T-helper 1 cell treated with Interleukin-12 subunit alpha and Interleukin-12 subunit beta and Interleukin-4 antibody, amounts not matched to agents 30 ng/mL and 1 ng/mL, for 36 hours (primary cell): ENCODE measurements around the gene ITGA11. TPM values are rescaled to one million over a fixed set of nuclear protein-coding genes. Genes with fewer than 3 reads are reported as not detected.

ENCODE experiments used
- intact Hi-C: fragments of 100-400 bp; cut with micrococcal nuclease; formaldehyde crosslinking; loops from one replicate; pipeline ENCODE4 v1.15.1; 2024
- total RNA-seq: library from RNA; stranded (reverse); gene quantifications from 2 replicates; pipeline ENCODE4 v1.2.3, GENCODE V29; 2022

Gene ITGA11, protein sequence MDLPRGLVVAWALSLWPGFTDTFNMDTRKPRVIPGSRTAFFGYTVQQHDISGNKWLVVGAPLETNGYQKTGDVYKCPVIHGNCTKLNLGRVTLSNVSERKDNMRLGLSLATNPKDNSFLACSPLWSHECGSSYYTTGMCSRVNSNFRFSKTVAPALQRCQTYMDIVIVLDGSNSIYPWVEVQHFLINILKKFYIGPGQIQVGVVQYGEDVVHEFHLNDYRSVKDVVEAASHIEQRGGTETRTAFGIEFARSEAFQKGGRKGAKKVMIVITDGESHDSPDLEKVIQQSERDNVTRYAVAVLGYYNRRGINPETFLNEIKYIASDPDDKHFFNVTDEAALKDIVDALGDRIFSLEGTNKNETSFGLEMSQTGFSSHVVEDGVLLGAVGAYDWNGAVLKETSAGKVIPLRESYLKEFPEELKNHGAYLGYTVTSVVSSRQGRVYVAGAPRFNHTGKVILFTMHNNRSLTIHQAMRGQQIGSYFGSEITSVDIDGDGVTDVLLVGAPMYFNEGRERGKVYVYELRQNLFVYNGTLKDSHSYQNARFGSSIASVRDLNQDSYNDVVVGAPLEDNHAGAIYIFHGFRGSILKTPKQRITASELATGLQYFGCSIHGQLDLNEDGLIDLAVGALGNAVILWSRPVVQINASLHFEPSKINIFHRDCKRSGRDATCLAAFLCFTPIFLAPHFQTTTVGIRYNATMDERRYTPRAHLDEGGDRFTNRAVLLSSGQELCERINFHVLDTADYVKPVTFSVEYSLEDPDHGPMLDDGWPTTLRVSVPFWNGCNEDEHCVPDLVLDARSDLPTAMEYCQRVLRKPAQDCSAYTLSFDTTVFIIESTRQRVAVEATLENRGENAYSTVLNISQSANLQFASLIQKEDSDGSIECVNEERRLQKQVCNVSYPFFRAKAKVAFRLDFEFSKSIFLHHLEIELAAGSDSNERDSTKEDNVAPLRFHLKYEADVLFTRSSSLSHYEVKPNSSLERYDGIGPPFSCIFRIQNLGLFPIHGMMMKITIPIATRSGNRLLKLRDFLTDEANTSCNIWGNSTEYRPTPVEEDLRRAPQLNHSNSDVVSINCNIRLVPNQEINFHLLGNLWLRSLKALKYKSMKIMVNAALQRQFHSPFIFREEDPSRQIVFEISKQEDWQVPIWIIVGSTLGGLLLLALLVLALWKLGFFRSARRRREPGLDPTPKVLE
- 0.90 and 1.7 TPM in 2 replicates for total RNA-seq

DNA sequence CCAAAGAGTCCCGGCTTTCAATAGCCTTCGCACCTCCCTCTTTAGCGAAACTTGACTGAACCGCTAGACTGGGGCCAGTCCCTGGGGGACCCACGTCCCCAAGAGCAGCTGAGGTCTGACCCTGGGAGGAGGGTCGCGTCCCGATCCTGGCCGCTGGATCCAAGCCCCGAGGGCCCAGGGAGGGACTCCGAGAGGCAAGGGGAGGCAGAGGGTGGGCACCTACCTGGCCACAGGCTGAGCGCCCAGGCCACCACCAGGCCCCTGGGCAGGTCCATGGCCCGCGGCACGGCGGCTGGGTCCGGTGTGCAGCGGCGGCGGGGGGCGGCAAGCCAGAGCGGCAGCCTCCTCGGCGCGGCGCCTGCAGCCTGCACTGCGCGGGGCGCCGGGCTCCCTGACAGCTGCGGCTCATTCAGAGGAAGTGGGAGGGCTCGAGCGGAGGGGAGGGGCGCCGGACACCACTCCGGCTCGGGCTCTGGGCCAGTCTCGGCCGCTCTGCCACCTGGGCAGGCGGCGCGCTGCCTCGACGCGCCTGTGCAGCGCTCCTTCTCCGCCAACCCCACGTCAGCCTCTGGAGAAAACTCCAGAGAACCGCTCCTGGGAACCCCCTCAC is at the start of gene ITGA11:
ITGA11 (minus strand) TSS at position 372 of the 610 bp plus-strand sequence; CDS start at position 275, 97 bp downstream.
- intact Hi-C loops: no loop called here

DNA sequence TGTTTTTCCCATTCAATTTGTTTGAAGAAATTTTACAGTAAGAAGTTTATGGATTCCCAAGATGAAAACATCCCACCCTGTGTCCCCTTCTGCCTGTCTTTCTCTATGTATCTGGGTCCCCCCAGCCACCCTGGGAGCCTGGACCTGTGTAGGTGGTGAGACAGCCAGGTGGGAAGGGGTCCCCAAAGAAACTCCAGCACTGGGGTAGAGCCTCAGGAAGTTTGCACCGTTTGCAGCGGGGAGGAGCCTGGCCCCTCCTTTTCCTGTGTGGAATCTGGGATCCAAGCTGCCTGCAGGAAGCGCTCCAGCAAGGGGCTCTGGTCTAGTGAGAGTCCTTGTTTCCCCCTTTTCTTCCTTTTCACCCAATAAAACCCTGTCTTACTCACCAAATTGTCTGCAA is 49.4 kb upstream of the ITGA11 start:
- intact Hi-C loops: no loop called here

DNA sequence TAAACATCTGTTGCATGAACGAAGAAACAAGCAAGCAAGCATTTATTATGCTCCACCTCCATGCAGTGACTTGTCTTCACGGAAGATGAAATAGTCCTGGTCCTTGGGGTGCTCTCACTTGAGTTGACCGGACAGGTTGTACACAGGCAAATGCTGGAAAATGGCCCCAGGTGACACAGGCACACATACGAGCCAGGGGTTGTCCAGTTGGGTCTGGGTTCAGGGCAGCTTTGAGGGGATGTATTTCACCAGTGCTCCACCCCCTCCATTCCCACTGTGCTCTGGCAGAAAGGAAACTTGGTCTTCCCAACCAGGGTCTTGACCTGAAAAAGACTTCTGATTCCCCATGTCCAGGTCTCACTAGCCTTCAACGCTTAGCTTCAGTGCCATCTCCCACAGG is 48.3 kb upstream of the ITGA11 start:
- intact Hi-C loops: no loop called here

DNA sequence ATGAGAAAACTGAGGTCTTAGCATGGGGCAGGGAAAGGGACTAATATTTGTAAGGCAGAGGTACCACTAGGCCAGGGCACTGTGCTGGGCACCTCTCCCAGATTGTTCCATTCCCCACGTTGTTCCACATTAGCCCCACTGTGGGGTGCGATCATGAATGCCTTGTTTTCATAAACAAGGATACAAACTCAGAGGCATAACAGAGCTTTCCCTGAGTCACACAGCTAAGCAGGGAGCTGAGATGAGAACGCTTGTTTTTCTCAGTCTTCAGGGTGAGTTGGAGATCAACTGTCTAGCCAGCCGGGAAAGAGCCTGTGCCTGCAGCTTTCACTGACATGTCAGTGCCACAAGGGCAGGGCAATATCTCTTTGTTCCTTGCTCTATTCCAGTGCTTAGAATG is 47.9 kb upstream of the ITGA11 start:
- intact Hi-C loops: no loop called here

DNA sequence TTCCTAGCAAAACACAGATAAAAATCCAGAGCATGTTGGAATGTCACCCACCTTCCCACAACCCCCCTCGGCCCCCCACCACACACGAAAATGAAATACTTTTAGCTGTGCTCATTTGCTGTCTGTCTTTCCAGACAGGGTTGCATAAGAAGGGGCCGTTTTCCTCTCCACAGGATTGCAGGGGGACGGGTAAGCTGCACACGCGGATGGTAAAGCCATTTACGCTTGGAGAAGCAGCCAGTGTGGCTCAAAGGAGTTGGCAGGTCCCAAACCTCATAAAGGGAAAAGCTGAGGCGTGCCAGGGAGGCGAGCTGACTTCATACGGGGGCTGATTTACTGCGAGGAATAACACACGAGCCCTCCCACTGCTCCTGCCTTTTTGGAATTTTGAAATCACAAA is 47.4 kb upstream of the ITGA11 start:
- intact Hi-C loops: no loop called here

DNA sequence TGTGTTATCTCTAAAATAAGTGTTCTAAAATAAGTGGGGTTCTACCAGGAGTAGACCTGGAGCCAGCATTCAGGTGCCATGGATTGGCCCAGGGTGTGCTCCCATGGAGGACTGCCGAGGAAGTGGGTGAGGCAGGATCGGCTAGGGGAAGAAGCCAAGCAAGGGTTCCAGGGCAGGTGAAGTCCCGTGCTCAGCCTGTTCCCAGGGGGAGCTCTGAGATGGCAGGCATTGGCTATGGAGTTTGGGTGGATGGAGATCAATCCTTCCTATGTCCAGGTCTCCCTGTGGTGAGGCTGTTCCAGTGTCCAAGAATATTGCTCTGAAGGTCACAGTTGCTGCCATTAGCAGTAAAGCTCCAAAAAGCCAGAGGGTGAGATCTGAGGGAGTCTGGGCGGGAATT is 46.9 kb upstream of the ITGA11 start:
- intact Hi-C loops: no loop called here

DNA sequence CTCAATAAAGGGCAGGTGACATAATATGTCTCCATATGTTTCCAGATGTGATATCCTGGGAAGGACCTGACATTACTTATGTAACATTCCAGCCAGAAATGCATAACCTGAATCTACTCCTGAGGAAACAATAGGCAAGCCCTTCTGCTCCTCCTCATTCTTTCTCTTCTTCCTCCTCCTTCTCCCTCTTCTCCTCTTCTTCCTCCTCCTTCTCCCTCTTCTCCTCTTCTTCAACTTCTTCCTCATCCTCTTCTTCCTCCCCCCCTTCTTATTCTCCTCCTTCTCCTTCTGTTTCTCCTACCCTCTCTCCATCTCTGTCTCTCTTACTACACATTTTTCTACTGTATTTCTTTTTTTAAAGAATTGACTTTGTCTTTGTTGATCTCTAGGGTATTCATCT is 43.5 kb upstream of the ITGA11 start:
- intact Hi-C loops: no loop called here

DNA sequence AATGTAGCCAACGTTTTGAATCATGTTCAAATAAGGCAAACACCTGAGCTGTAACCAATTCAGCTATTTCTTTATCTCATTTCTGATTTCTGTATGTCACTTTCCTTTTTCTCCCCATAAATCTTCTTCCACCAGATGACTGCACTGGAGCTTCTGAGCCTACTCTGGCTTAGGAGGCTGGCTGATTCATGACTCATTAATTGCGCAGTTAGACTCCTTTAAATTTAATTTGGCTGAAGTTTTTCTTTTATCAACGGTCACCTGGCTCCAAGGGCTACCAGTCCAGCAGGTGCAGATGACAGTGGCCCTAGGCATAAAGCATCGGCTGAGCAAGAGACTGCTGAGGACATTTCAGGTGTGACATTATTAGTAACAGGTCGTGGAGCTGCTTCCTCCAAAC is 39.6 kb upstream of the ITGA11 start:
- intact Hi-C loops: no loop called here

DNA sequence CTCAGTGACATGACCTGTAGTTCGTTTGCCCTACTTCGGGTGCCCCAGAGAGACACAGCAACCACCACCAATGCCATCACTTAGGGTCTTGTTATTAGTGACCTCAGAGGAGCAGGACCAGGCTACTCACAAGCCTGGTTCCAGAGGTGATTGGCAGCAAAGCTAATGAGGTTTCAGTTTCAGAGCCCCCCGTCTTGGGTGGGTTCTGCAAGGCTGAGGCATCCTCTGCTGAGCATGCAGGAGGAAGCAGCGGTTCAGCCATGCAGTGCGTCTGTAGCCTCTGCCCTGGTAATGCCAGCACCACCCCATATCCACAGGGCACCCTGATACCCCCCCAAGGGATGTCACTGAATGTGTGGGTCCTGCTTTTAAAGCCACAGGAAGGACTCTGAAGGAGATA is 39.0 kb upstream of the ITGA11 start:
- intact Hi-C loops: no loop called here

DNA sequence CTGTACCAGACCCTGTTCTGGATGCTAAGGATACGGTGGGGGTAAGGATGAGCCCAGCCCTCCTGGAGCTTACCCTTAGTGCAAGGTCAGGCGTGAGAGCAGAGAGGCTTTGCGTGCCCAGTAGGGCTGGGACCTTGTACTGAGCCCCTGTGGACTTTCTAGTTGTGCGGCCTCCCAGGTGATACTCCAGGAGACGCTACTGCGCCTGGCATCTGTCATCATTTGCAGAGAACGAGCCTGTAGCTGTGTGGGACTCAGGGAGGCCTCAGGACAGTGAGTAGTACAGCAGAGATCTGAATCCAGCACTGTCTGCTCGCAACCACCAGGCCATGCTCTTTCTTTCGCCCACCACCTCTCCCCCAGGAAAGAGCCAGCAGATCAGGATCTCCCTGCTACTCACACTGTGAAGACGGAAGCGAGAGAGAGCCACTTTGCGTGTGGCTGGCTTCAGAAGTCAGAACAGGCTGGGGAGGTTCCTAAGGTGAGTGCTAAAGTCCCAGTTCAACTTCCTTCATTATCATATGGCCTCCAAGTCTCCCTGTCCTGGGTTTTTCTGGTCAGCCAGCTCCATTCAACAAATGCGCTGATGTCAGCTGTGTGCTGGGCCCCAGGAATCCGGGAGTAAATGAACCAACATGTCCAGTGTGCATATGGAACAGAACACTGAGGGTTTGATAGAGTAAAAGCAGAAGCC is 38.2 kb upstream of the ITGA11 start:
- intact Hi-C loops: no loop called here

DNA sequence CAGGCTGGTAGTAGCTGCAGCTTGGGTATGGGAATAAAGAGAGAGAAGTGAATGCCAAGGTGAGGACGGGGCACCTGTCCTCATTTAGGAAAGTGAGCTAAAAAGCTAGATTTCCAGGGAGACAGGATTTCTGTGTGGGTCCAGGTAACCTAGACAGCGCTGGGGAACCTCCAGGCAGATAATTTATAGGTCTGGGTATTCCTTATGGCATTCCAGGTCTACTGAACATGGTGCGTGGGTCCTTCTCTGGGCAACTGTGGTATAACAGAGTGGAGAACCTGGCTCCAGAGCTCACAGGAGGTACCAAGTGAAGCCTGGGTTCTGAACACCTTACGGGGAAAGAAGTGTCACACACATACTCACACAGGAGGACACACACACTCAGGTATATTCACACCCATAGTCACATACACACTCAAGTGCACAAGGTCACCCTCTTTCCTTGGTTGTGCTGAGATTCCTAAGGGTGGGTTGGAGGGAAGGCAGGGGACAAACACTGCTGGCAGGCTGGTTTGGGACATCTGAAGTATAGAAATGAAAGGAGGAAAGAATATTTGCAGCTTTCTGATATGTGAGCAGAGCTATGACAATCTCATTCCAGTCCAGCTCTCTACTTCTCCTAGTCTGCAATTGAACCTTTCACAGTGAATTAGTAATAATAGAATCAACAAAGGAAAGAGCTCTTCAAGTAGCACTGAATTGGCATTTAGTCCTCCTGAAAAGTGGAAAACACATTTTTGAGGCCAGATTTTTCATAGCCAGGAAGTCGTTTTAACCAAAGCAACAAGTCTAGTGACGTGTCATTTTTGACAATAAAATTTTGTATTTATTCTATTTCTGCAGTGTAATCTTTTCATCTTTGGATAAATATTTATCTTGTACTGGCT is 37.4 kb upstream of the ITGA11 start:
- intact Hi-C loops: no loop called here

DNA sequence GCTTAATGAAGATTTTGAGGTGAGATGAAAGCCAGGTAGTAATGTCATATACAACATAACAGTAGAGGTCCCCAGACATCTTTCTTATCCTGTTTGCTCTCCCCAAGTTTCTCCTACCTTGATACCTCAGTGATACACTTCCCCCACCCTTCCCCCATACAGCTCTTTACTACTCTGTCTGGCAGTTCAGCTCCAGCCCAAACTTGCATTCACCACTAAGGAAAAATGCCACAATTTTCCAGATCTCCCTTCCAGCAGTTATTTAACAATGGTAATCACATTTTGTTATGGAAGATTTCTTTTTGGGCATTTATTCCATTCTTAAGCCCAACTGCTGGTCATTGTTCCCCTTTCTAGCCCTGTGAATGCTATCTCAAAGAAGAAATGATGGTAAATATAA is 34.9 kb upstream of the ITGA11 start:
- intact Hi-C loops: no loop called here

DNA sequence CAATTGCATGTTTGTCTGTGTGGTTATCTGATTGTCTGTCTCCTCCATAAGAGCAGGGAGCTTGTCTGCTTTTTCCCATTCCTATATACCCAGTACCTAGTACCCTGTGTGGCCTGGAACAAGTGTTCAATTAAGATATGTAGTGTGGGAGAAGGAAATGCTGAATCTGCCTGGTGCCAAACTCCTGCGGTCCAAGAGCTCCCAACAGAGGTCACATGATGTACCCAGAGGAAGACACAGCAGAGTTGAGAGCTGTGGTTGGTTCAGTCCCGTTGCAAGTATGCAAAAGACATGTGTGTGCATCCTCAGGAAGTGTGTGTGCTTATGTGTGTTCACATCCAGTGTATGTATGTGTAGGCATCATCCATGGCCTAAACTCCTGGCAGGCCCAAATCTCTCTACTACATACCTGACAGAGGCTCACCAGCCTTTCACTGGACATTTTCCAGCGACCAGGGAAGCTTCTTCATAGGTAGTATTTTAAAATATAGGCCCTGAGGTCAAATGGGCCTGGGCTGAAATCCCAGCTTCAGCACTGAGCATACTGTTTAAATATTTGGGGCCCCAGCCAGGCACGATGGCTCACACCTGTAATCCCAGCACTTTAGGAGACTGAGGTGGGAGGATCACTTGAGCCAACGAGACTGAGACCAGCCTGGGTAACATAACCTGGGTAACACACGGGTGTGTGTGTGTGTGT is 34.0 kb upstream of the ITGA11 start:
- intact Hi-C loops: no loop called here

DNA sequence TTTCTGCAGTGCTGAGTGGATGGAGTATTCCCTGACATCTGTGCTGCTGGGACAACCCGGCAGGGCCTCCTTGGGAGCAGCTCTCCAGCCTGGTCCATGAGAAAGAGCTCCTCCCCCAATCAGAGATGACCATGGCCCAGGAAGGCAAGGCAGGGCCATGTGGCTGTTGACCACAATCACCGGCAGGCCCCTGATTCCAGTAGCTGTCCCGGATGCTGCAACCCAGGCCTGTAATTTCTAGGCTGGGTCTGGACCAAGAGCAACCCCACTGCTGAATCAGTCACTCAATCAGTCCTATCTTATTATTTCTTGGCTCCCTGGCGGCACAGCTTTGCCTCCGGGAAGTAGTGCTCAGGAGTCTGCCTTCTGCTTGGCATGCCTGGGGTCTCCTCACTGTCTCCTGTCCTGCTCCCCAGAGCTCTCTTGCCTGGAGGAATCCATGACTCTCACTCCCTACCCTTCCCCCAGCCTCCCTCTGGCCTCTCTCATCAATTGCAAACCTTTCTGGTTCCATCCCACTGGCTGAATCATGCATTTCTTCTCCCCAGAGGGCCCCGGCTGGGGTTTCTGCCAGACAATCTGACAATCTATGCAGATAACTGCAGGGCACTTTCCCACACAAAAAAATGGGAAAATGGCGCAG is 32.6 kb upstream of the ITGA11 start:
- intact Hi-C loops: no loop called here

DNA sequence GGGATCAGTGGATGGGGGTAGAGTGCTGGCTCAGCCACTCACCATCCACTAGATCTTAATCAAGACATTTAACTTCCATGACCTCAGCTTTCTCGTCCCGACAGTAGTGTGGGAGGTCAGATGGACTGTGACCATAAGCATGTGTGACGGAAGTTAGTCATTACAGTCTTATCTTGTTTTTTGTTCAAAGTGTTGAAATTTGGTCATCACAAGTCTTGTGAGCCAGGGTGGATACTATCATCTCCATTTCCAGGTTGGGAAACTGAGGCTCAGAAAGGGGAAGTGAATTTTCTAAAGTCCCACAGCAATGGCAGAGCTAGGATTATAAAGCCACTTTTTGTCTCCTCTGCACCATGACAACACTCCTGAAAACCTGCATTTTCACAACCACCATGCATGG is 32.0 kb upstream of the ITGA11 start:
- intact Hi-C loops: no loop called here

DNA sequence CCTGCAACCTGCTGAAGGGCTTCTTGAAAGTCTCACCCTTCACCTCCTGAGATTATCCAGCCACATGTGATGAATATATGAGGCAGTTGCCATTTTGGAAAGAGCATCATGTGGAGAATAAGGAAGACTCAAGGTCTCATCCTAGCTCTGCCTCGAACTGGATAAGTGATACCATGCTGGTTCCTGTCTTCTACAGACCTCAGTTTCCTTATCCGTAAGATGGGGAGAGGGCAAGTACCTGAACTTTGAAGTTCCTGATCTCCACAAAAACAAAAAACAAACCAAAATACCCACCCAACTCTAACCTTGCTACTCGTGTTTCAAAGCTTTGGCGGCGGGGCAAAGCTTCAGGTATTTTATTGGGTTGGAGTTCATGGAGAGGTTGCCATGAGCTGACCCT is 31.5 kb upstream of the ITGA11 start:
- intact Hi-C loops: no loop called here

DNA sequence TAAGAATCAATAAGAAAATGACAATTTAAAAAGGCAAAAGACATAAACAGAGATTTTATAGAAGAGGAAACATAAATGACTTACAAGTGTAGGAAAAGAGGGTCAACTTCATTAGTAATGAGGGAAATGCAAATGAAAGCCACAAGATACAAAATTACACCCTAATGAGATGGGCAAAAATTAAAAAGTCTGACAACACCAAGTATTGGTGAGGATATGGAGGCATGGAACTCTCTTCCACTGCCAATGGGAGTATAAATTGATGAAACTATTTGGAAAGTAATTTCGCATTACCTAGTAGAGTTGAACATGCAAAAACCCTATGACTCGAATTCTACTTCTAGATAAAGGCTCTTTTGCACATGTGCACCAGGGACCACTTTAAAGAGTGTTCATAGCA is 28.2 kb upstream of the ITGA11 start:
- intact Hi-C loops: no loop called here

DNA sequence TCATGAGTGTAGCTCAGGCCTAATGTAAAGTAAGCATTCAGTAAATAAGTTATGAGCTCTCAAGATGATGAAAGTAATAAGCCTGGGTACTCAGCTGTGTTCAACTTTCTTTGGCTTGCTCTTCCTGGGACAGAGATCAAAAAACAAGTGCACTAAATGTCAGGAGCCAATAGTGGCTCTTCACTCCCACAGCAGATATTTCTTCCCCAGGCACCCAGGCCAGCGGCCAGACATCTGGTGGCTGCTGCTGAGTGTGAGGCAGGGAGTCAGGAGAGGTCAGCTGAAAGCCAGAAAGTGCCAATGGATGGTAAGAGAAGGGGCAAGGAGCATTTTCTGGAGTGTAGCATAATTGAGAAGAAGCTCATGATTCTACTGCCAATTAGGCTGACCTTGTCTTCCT is 18.2 kb upstream of the ITGA11 start:
- intact Hi-C loops: no loop called here

DNA sequence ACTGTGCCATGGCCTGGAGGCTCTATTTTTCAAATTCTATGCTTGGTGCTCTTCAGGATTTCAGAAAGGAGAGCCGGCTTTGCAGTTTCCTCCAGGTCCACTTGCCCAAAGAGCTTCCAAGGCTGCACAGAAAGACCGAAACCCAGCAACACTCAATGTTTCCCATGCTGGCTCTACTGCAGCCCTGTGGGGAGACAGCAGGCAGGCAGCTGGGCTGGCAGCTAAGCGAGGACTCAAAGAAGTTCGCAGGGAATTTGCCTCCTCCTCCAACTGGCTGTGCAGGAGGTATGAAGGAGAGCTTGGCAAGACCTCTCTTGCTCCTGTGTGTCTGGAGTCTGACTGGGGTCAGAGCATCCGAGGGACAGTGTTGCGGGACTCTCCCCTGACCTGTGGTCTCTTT is 17.4 kb upstream of the ITGA11 start:
- intact Hi-C loops: no loop called here
